ENCODE results near the gene REXO4.

GRCh38 chr9:133433351-133433843 lies 15.6 kb upstream of the REXO4 start:
- TF ChIP-seq EZH2 (IDR thresholded peaks at IDR 0.05; ENCODE audit: borderline replicate concordance, insufficient read depth, low read depth, low read length, poor library complexity, severe bottlenecking) (no peak), CTCF (IDR thresholded peaks at IDR 0.05) (no peak)
